HG03521 (cell line): ENCODE data around the gene LAPTM4A.
"Not testable (repeated sequence)": the region's sequence is repeated elsewhere in the genome, so short reads cannot be mapped to it uniquely, and the experiment has no call there.

ENCODE experiments used
- ATAC-seq: cut with Tn5 transposase; IDR thresholded peaks from one replicate; pipeline ENCODE4 v1.9.1; 2021; ENCODE audit warnings: mild to moderate bottlenecking, moderate library complexity; ENCODE audit not compliant: unreplicated experiment

LAPTM4A gene

GRCh38 chr2:20077411-20077940 lies 26.0 kb upstream of the LAPTM4A start:
- ATAC-seq: no peak

- no peak for ATAC-seq
Measured at GRCh38 chr2:20076757-20077156, 25.3 kb upstream of the LAPTM4A start.

- ATAC-seq: no peak
Measured at GRCh38 chr2:20074901-20075300, 23.5 kb upstream of the LAPTM4A start.

GRCh38 chr2:20074046-20074648 lies 22.7 kb upstream of the LAPTM4A start:
- not testable (repeated sequence) for ATAC-seq

- no peak for ATAC-seq
Measured at GRCh38 chr2:20073460-20073859, 22.0 kb upstream of the LAPTM4A start.

GRCh38 chr2:20072436-20073158 lies 21.2 kb upstream of the LAPTM4A start:
- ATAC-seq: no peak

GRCh38 chr2:20071397-20072383 lies 20.3 kb upstream of the LAPTM4A start:
- ATAC-seq: no peak

GRCh38 chr2:20069756-20070155 lies 18.3 kb upstream of the LAPTM4A start:
- no peak for ATAC-seq

GRCh38 chr2:20067992-20068584 lies 16.7 kb upstream of the LAPTM4A start:
- no peak for ATAC-seq

GRCh38 chr2:20065885-20066602 lies 14.6 kb upstream of the LAPTM4A start:
- no peak for ATAC-seq

GRCh38 chr2:20064841-20065240 lies 13.4 kb upstream of the LAPTM4A start:
- no peak for ATAC-seq

- no peak for ATAC-seq
Measured at GRCh38 chr2:20064421-20064820, 13.0 kb upstream of the LAPTM4A start.

- ATAC-seq: no peak
Measured at GRCh38 chr2:20062615-20063545, 11.5 kb upstream of the LAPTM4A start.

GRCh38 chr2:20061940-20062339 lies 10.5 kb upstream of the LAPTM4A start:
- ATAC-seq: no peak

- no peak for ATAC-seq
Measured at GRCh38 chr2:20061476-20061875, 10.0 kb upstream of the LAPTM4A start.

GRCh38 chr2:20060106-20060505 lies 8.7 kb upstream of the LAPTM4A start:
- ATAC-seq: no peak

- no peak for ATAC-seq
Measured at GRCh38 chr2:20057268-20057667, 5.8 kb upstream of the LAPTM4A start.

- ATAC-seq: no peak
Measured at GRCh38 chr2:20054931-20055330, 3.5 kb upstream of the LAPTM4A start.

GRCh38 chr2:20054119-20054518 lies 2.7 kb upstream of the LAPTM4A start:
- no peak for ATAC-seq
